Stimulated activated CD8-positive, alpha-beta memory T cell treated with anti-CD3 and anti-CD28 coated beads, Interleukin-4, amount 100 ng/mL, for 4 hours (primary cell): ENCODE data around the gene USP10.
A peak's percentile ranks its signal among the peaks of the same experiment; 100 is the strongest.

Source experiments
- DNase-seq, 2 donors: peaks; one replicate each; pipeline ENCODE4 v3.0.0-alpha.2; 2020; ENCODE audit warnings: low read depth in 2 of 2, low spot score in 1 of 2

The USP10 gene

GRCh38 chr16:84800158-84800978, 100.6 kb downstream of the USP10 start:
- no peak for DNase-seq

- no peak for DNase-seq
Observed at GRCh38 chr16:84803146-84803545, 103.3 kb downstream of the USP10 start.

- DNase-seq: no peak
Observed at GRCh38 chr16:84804326-84804725, 104.5 kb downstream of the USP10 start.

- no peak for DNase-seq
Observed at GRCh38 chr16:84806256-84806889, 106.6 kb downstream of the USP10 start.

GRCh38 chr16:84806890-84807258, 107.1 kb downstream of the USP10 start:
- DNase-seq: no peak

GRCh38 chr16:84807776-84808175, 108.0 kb downstream of the USP10 start:
- no peak for DNase-seq

GRCh38 chr16:84808826-84809225, 109.0 kb downstream of the USP10 start:
- DNase-seq: no peak

GRCh38 chr16:84810518-84811273, 110.9 kb downstream of the USP10 start:
- no peak for DNase-seq

GRCh38 chr16:84811529-84811928, 111.7 kb downstream of the USP10 start:
- DNase-seq: no peak

GRCh38 chr16:84813141-84813934, 113.5 kb downstream of the USP10 start:
- DNase-seq: no peak

- DNase-seq: no peak
Observed at GRCh38 chr16:84815462-84815861, 115.7 kb downstream of the USP10 start.

- DNase-seq: no peak
Observed at GRCh38 chr16:84816023-84816422, 116.2 kb downstream of the USP10 start.

- no peak for DNase-seq
Observed at GRCh38 chr16:84816485-84816884, 116.7 kb downstream of the USP10 start.

- DNase-seq: no peak
Observed at GRCh38 chr16:84817206-84817605, 117.4 kb downstream of the USP10 start.

GRCh38 chr16:84817613-84818012, 117.8 kb downstream of the USP10 start:
- no peak for DNase-seq

- DNase-seq: no peak
Observed at GRCh38 chr16:84818133-84818532, 118.3 kb downstream of the USP10 start.

GRCh38 chr16:84818989-84819643, 119.3 kb downstream of the USP10 start:
- no peak for DNase-seq

GRCh38 chr16:84819644-84820304, 120.0 kb downstream of the USP10 start, which contains the start of gene CRISPLD2:
Gene CRISPLD2 (plus strand): TSS chr16:84819985. CDS start chr16:84838496, 18,511 bp downstream.
- peak; percentile 54 to 70 for DNase-seq

- DNase-seq: no peak
Observed at GRCh38 chr16:84820305-84820684, 120.5 kb downstream of the USP10 start.

GRCh38 chr16:84820771-84821170, 121.0 kb downstream of the USP10 start:
- no peak for DNase-seq
